ENCODE measurements around the gene KCNMB2.
"Not testable (repeated sequence)": the region's sequence is repeated elsewhere in the genome, so short reads cannot be mapped to it uniquely, and the experiment has no call there.

Gene KCNMB2

DNA sequence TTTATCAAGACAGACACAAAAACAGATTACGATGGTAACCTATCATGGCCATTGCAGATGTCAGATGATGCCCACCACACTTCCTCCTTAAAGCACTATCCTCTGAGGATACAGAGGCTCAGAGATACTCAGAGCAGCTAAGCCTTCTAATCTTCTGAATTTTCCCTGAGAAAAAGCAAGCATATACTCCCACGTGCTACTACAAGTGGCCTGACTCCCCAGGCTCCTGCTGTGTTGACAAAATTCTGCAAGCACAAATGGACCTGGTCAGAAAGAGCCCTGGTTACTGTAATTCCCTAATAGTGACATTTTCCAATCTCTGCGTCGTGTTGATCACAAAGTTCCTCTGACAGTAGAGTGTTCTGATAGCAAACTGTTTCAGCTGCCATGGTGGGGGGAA, 207.1 kb downstream of the KCNMB2 start:
- TF ChIP-seq, protein P1, sequence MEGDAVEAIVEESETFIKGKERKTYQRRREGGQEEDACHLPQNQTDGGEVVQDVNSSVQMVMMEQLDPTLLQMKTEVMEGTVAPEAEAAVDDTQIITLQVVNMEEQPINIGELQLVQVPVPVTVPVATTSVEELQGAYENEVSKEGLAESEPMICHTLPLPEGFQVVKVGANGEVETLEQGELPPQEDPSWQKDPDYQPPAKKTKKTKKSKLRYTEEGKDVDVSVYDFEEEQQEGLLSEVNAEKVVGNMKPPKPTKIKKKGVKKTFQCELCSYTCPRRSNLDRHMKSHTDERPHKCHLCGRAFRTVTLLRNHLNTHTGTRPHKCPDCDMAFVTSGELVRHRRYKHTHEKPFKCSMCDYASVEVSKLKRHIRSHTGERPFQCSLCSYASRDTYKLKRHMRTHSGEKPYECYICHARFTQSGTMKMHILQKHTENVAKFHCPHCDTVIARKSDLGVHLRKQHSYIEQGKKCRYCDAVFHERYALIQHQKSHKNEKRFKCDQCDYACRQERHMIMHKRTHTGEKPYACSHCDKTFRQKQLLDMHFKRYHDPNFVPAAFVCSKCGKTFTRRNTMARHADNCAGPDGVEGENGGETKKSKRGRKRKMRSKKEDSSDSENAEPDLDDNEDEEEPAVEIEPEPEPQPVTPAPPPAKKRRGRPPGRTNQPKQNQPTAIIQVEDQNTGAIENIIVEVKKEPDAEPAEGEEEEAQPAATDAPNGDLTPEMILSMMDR (IDR thresholded peaks at IDR 0.05) = no peak
- H3K36me3 ChIP-seq = no peaks in the 10 kb centered on the region
- H3K4me3 ChIP-seq (ENCODE audit: low read depth in 1 of 2, low read length in 1 of 2) = no peak overlapping the region

DNA sequence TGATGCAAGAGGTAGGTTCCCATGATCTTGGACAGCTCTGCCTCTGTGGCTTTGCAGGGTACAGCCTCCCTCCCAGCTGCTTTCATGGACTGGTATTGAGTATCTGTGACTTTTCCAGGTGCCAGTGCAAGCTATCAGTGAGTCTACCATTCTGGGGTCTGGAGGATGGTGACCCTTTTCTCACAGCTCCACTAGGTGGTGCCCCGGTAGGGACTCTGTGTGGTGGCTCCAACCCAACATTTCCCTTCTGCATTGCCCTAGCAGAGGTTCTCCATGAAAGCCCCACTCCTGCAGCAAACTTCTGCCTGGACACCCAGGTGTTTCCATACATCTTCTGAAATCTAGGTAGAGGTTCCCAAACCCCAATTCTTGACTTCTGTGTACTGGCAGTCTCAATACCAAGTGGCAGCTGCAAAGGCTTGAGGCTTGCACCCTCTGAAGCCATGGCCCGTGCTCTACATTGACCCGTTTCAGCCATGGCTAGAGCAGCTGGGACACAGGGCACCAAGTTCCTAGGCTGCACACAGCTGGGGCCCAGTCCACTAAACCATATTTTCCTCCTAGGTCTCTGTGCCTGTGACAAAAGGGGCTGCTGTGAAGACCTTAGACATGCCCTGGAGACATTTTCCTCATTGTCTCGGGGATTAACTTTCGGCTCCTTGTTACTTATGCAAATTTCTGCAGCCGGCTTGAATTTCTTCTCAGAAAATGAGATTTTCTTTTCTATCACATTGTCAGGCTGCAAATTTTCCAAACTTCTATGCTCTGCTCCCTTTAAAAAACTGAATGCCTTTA, 209.8 kb downstream of the KCNMB2 start:
- H3K4me1 ChIP-seq (ENCODE audit: control insufficient read depth in 1 of 2, insufficient read depth in 1 of 2, low read depth in 1 of 2, low read length in 1 of 2); H3K9me3 ChIP-seq; H3K36me3 ChIP-seq: not testable (repeated sequence)

More for the DNA sequence above, 207.1 kb downstream of the KCNMB2 start:
- Histone ChIP-seq H3K27ac (no peak overlapping the region), H3K9me3 (no peaks in the 10 kb centered on the region), H3K27me3 (no peaks in the 10 kb centered on the region), H3K4me1 (ENCODE audit: control insufficient read depth in 1 of 2, insufficient read depth in 1 of 2, low read depth in 1 of 2, low read length in 1 of 2) (no peaks in the 10 kb centered on the region)

DNA sequence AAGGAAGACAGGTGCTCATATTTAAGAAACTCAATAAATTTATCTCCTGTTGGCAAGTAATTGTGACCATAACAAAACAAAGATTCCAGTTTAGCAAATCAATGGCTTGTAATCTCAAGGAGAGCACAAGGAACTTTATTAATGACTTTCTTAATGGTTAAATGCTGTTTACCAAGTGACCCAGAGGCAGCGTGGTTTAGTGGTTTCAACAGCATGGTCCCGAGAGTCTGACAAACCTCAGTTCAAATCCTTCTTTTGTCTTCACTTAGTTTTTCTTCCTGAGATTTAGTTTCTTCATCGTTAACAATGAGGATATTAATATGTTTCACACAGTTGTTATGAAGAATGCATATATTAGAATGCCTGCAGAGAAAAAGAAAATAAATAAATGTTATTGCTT, 212.6 kb downstream of the KCNMB2 start:
- TF ChIP-seq, protein P1 (IDR thresholded peaks at IDR 0.05) = no peak
- Histone ChIP-seq H3K4me1 (ENCODE audit: control insufficient read depth in 1 of 2, insufficient read depth in 1 of 2, low read depth in 1 of 2, low read length in 1 of 2) (no peaks in the 10 kb centered on the region), H3K4me3 (ENCODE audit: low read depth in 1 of 2, low read length in 1 of 2) (no peak overlapping the region), H3K27me3 (no peaks in the 10 kb centered on the region), H3K27ac (no peak overlapping the region), H3K36me3 (no peaks in the 10 kb centered on the region), H3K9me3 (peaks cover 4% of the 10 kb centered on the region)

More for the DNA sequence above, 209.8 kb downstream of the KCNMB2 start:
- not testable (repeated sequence) for H3K27me3 ChIP-seq; H3K4me3 ChIP-seq (ENCODE audit: low read depth in 1 of 2, low read length in 1 of 2); H3K27ac ChIP-seq

DNA sequence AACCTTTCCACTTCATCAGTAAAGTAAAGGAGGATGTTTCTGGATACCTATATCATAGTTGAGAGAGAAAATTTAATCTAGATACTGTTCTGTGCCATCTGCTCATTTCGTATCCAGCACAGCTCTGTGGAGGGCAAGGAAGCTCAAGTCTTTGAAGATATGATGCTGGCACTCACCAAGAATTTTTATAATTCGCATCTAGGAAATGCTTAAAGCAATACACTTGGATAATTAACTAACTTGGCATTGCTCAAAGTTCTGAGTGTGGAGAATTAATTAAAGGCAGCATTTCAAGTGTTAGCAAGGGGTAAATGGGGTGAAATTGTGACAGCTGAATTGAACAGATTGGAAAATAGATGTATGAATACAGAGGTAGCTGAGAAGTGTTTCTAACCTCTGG, 213.2 kb downstream of the KCNMB2 start:
- Histone ChIP-seq H3K9me3 (peaks cover 4% of the 10 kb centered on the region), H3K4me1 (ENCODE audit: control insufficient read depth in 1 of 2, insufficient read depth in 1 of 2, low read depth in 1 of 2, low read length in 1 of 2) (no peaks in the 10 kb centered on the region), H3K27ac (no peak overlapping the region), H3K4me3 (ENCODE audit: low read depth in 1 of 2, low read length in 1 of 2) (no peak overlapping the region), H3K36me3 (no peaks in the 10 kb centered on the region), H3K27me3 (no peaks in the 10 kb centered on the region)
- TF ChIP-seq, protein P1 (IDR thresholded peaks at IDR 0.05) = no peak

DNA sequence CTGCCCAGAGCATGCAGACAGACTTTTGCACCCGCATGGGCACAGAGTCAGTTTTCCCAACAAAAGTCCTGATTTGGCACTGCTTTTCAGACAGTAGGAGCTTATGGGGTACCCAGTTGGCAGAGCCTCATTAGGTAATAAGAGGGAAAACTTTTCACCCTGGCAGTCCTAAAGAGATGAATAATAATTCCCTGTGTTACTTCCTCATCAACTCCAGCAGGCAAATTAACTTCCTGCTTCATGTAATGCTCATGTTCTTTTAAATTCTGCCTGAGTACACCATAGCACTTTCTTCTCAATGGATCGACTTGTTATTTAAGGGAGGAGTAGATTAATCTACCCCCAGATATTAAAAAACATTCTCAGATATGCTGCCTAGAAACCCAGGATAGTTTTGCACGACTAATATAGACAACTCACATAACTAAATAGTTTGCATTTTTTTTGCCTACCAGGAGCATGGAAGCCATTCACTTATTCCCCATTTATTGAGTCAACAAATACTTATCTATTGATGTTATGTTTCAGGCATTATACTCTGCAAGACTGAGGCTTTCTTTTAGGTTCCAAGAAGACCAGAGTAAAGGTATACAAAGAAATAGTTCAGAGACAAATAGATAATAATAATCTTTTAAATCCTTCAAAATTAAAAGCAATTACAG, 214.5 kb downstream of the KCNMB2 start:
- Histone ChIP-seq H3K36me3 (no peaks in the 10 kb centered on the region), H3K4me1 (ENCODE audit: control insufficient read depth in 1 of 2, insufficient read depth in 1 of 2, low read depth in 1 of 2, low read length in 1 of 2) (no peaks in the 10 kb centered on the region)

More for the DNA sequence above, 214.5 kb downstream of the KCNMB2 start:
- TF ChIP-seq, protein P1 (IDR thresholded peaks at IDR 0.05) = no peak
- peaks cover 4% of the 10 kb centered on the region for H3K9me3 ChIP-seq
- no peak overlapping the region for H3K27ac ChIP-seq
- H3K4me3 ChIP-seq (ENCODE audit: low read depth in 1 of 2, low read length in 1 of 2) = no peak overlapping the region
- H3K27me3 ChIP-seq = no peaks in the 10 kb centered on the region
